T-helper 2 cell (primary cell): ENCODE results near the gene MGAT5B.

ENCODE experiments used
- DNase-seq, 5 experiments: peaks; one replicate each; pipeline versions ENCODE4 v3.0.0 to v3.0.0-alpha.2; 2012 to 2022

MGAT5B gene

GRCh38 chr17:76907352-76907751 lies 39.1 kb downstream of the MGAT5B start:
- no peak for DNase-seq

GRCh38 chr17:76909971-76910760 lies 42.0 kb downstream of the MGAT5B start:
- peak in 2 of 5 experiments; percentile 11 to 26 for DNase-seq

- DNase-seq = no peak
Measured at GRCh38 chr17:76911299-76912017, 43.3 kb downstream of the MGAT5B start.

GRCh38 chr17:76912421-76913164 lies 44.4 kb downstream of the MGAT5B start:
- DNase-seq = no peak

GRCh38 chr17:76914937-76915336 lies 46.7 kb downstream of the MGAT5B start:
- no peak for DNase-seq

GRCh38 chr17:76915840-76916510 lies 47.8 kb downstream of the MGAT5B start:
- no peak for DNase-seq

GRCh38 chr17:76917829-76918228 lies 49.6 kb downstream of the MGAT5B start:
- no peak for DNase-seq

- no peak for DNase-seq
Measured at GRCh38 chr17:76918811-76919210, 50.6 kb downstream of the MGAT5B start.

GRCh38 chr17:76920364-76921139 lies 52.3 kb downstream of the MGAT5B start:
- DNase-seq = no peak

- no peak for DNase-seq
Measured at GRCh38 chr17:76921340-76922036, 53.3 kb downstream of the MGAT5B start.

GRCh38 chr17:76922084-76922483 lies 53.9 kb downstream of the MGAT5B start:
- DNase-seq = no peak

GRCh38 chr17:76922967-76923366 lies 54.8 kb downstream of the MGAT5B start:
- DNase-seq = no peak

- no peak for DNase-seq
Measured at GRCh38 chr17:76923491-76923890, 55.3 kb downstream of the MGAT5B start.

GRCh38 chr17:76924345-76925342 lies 56.4 kb downstream of the MGAT5B start:
- DNase-seq = no peak

- no peak for DNase-seq
Measured at GRCh38 chr17:76925441-76925891, 57.3 kb downstream of the MGAT5B start.

- no peak for DNase-seq
Measured at GRCh38 chr17:76926237-76926866, 58.1 kb downstream of the MGAT5B start.

- DNase-seq = no peak
Measured at GRCh38 chr17:76927577-76927976, 59.4 kb downstream of the MGAT5B start.

GRCh38 chr17:76927982-76928381 lies 59.8 kb downstream of the MGAT5B start:
- DNase-seq = no peak

- DNase-seq = no peak
Measured at GRCh38 chr17:76929148-76929547, 60.9 kb downstream of the MGAT5B start.
